LNCaP clone FGC (cell line): ENCODE measurements around the gene CHFR.
"Not testable (repeated sequence)": the region's sequence is repeated elsewhere in the genome, so short reads cannot be mapped to it uniquely, and the experiment has no call there.

Source experiments
- DNase-seq: peaks from one replicate; pipeline ENCODE4 v3.0.0-alpha.2; 2011; ENCODE audit warnings: low read depth
- H3K4me3 ChIP-seq: 2 replicates; pipeline ENCODE4 v1.5.1; 2011; ENCODE audit warnings: mild to moderate bottlenecking, low read depth, low read length, control low read depth
- CTCF ChIP-seq: IDR thresholded peaks from 2 replicates; pipeline ENCODE4 v1.5.1; 2012; ENCODE audit warnings: mild to moderate bottlenecking; ENCODE audit not compliant: control insufficient read depth, insufficient read depth; ENCODE audit errors: extremely low read depth

The CHFR gene

GRCh38 chr12:132795847-132796246 is 91.6 kb downstream of the CHFR start:
- DNase-seq = no peak
- no peak for TF ChIP-seq CTCF
- no peak overlapping the region for H3K4me3 ChIP-seq

- H3K4me3 ChIP-seq, DNase-seq: not testable (repeated sequence)
Observed at GRCh38 chr12:132791940-132792339, 95.5 kb downstream of the CHFR start.

GRCh38 chr12:132789099-132789471 is 98.3 kb downstream of the CHFR start:
- no peak overlapping the region for H3K4me3 ChIP-seq
- DNase-seq = no peak
- TF ChIP-seq CTCF = no peak

GRCh38 chr12:132788375-132789098 is 98.9 kb downstream of the CHFR start:
- no peak overlapping the region for H3K4me3 ChIP-seq
- TF ChIP-seq CTCF = no peak
- no peak for DNase-seq

GRCh38 chr12:132787877-132788276 is 99.5 kb downstream of the CHFR start:
- no peak for TF ChIP-seq CTCF
- DNase-seq = no peak
- no peak overlapping the region for H3K4me3 ChIP-seq

GRCh38 chr12:132786192-132786591 is 101.2 kb downstream of the CHFR start:
- no peak overlapping the region for H3K4me3 ChIP-seq
- no peak for DNase-seq

GRCh38 chr12:132784580-132784979 is 102.8 kb downstream of the CHFR start:
- DNase-seq = no peak
- H3K4me3 ChIP-seq = no peak overlapping the region
- no peak for TF ChIP-seq CTCF

More at GRCh38 chr12:132786192-132786591, 101.2 kb downstream of the CHFR start:
- no peak for TF ChIP-seq CTCF
